Ascending aorta (tissue), 2 donors: ENCODE data around the gene RHOXF2. TPM values are rescaled to one million over a fixed set of nuclear protein-coding genes. Genes with fewer than 3 reads are reported as not detected.

ENCODE experiments used
- DNase-seq, 2 donors: peaks; one replicate each; pipeline ENCODE4 v3.0.0-alpha.2; 2019; ENCODE audit warnings: low spot score in 2 of 2
- H3K27ac ChIP-seq, 2 donors: fragments of 200-600 bp; sonication (generic); one replicate each; pipeline ENCODE4 v1.5.1; 2016 to 2017; ENCODE audit warnings: mild to moderate bottlenecking in 1 of 2
- H3K27me3 ChIP-seq: fragments of 200-600 bp; sonication (generic); one replicate; pipeline ENCODE4 v1.5.1; 2017
- H3K36me3 ChIP-seq, 2 donors: fragments of 200-600 bp; sonication (generic); one replicate each; pipeline ENCODE4 v1.5.1; 2016
- H3K4me1 ChIP-seq, 2 donors: fragments of 200-600 bp; sonication (generic); one replicate each; pipeline ENCODE4 v1.5.1; 2016 to 2017; ENCODE audit warnings: mild to moderate bottlenecking in 1 of 2
- H3K4me3 ChIP-seq, 2 donors: fragments of 200-600 bp; sonication (generic); one replicate each; pipeline ENCODE4 v1.5.1; 2016 to 2017; ENCODE audit warnings: mild to moderate bottlenecking in 1 of 2
- H3K9me3 ChIP-seq, 2 donors: fragments of 200-600 bp; sonication (generic); one replicate each; pipeline ENCODE4 v1.5.1; 2016
- CTCF ChIP-seq, 3 experiments: fragments of 200-600 bp in 2 of 3; fragments of 450-650 bp in 1 of 3; sonication (generic) in 2 of 3; IDR thresholded peaks; one replicate each; pipeline ENCODE4 v1.5.1; 2016 to 2019; ENCODE audit warnings: antibody characterized with exemption in 3 of 3, mild to moderate bottlenecking in 1 of 3, moderate library complexity in 1 of 3
- intact Hi-C: fragments of 100-400 bp; cut with DNase I; formaldehyde crosslinking; loops from one replicate; pipeline ENCODE4 v1.15.1; 2023
- total RNA-seq: library from RNA; depleted of rRNA; stranded (reverse); fragments of >200 nt; gene quantifications from one replicate; pipeline ENCODE4 v1.1.0, GENCODE V29; 2016

Gene RHOXF2
- total RNA-seq, 1 donor from 2014 or later: not detected

- Histone ChIP-seq H3K27me3 (no peaks in the 10 kb centered on the region), H3K4me1 (no peaks in the 10 kb centered on the region), H3K9me3 (no peaks in the 10 kb centered on the region), H3K27ac (no peak overlapping the region), H3K36me3 (no peaks in the 10 kb centered on the region), H3K4me3 (no peak overlapping the region)
- no peak for TF ChIP-seq CTCF (IDR thresholded peaks at IDR 0.05)
- intact Hi-C loops: no loop called here
- no peak for DNase-seq
Measured at GRCh38 chrX:120200851-120201250, 42.4 kb downstream of the RHOXF2 start.

GRCh38 chrX:120205816-120206753 lies 47.7 kb downstream of the RHOXF2 start:
- Histone ChIP-seq H3K4me1 (no peaks in the 10 kb centered on the region), H3K9me3 (no peaks in the 10 kb centered on the region), H3K27ac (no peak overlapping the region), H3K27me3 (no peaks in the 10 kb centered on the region), H3K4me3 (no peak overlapping the region), H3K36me3 (no peaks in the 10 kb centered on the region)
- intact Hi-C loops: no loop called here
- DNase-seq: no peak
- no peak for TF ChIP-seq CTCF (IDR thresholded peaks at IDR 0.05)

GRCh38 chrX:120207009-120207605 lies 48.7 kb downstream of the RHOXF2 start:
- no peak for TF ChIP-seq CTCF (IDR thresholded peaks at IDR 0.05)
- intact Hi-C loops: no loop called here
- no peak for DNase-seq
- Histone ChIP-seq H3K36me3 (no peaks in the 10 kb centered on the region), H3K27ac (no peak overlapping the region), H3K4me1 (no peaks in the 10 kb centered on the region), H3K4me3 (no peak overlapping the region), H3K9me3 (no peaks in the 10 kb centered on the region), H3K27me3 (no peaks in the 10 kb centered on the region)

- no peaks in the 10 kb centered on the region for H3K4me1 ChIP-seq
- no peak overlapping the region for H3K4me3 ChIP-seq
- no peak for DNase-seq
- H3K27ac ChIP-seq: no peak overlapping the region
- TF ChIP-seq CTCF (IDR thresholded peaks at IDR 0.05): peak; percentile 25 to 75 (median 68)
- no peaks in the 10 kb centered on the region for H3K36me3 ChIP-seq
- no peaks in the 10 kb centered on the region for H3K9me3 ChIP-seq
- no peaks in the 10 kb centered on the region for H3K27me3 ChIP-seq
- intact Hi-C loops: loop anchor here (10.0 kb wide), 1 partner anchor 79 kb away; no protein-coding TSS in a partner anchor
Measured at GRCh38 chrX:120213438-120214265, 55.2 kb downstream of the RHOXF2 start.

Other genes with a start within 250 kb of the RHOXF2 start
- 1.2 TPM for gene NKAP, start 214.9 kb upstream of the RHOXF2 start, total RNA-seq
- not detected for gene RHOXF2B, start 80.9 kb upstream of the RHOXF2 start, total RNA-seq
- gene RHOXF1, start 42.7 kb upstream of the RHOXF2 start, total RNA-seq: not detected
- 3.6 TPM for gene ZBTB33, start 92.2 kb downstream of the RHOXF2 start, total RNA-seq
- gene TMEM255A, start 152.8 kb downstream of the RHOXF2 start, total RNA-seq: not detected
- not detected for gene ATP1B4, start 203.5 kb downstream of the RHOXF2 start, total RNA-seq